HUES6 (cell line): ENCODE results near the gene PPM1E.

ENCODE experiments used
- H3K27ac ChIP-seq: 2 replicates; pipeline ENCODE4 v1.7.0; 2013; ENCODE audit warnings: low read depth, mild to moderate bottlenecking, low read length, inconsistent platforms
- H3K27me3 ChIP-seq: 2 replicates; pipeline ENCODE4 v1.6.1; 2013; ENCODE audit warnings: low read length; ENCODE audit not compliant: control insufficient read depth, insufficient read depth
- H3K36me3 ChIP-seq: 2 replicates; pipeline ENCODE4 v1.6.1; 2013; ENCODE audit warnings: low read length; ENCODE audit not compliant: control insufficient read depth, insufficient read depth
- H3K4me1 ChIP-seq: 2 replicates; pipeline ENCODE4 v1.6.1; 2013; ENCODE audit warnings: low read length; ENCODE audit not compliant: control insufficient read depth, insufficient read depth
- H3K4me3 ChIP-seq: 2 replicates; pipeline ENCODE4 v1.5.1; 2013; ENCODE audit warnings: low read depth, low read length
- H3K9ac ChIP-seq: one replicate; pipeline ENCODE4 v1.6.1; 2013; ENCODE audit warnings: mild to moderate bottlenecking, low read length
- H3K9me3 ChIP-seq: 2 replicates; pipeline ENCODE4 v1.6.1; 2013; ENCODE audit warnings: low read depth, low read length; ENCODE audit not compliant: control insufficient read depth, insufficient read depth

The PPM1E gene

DNA sequence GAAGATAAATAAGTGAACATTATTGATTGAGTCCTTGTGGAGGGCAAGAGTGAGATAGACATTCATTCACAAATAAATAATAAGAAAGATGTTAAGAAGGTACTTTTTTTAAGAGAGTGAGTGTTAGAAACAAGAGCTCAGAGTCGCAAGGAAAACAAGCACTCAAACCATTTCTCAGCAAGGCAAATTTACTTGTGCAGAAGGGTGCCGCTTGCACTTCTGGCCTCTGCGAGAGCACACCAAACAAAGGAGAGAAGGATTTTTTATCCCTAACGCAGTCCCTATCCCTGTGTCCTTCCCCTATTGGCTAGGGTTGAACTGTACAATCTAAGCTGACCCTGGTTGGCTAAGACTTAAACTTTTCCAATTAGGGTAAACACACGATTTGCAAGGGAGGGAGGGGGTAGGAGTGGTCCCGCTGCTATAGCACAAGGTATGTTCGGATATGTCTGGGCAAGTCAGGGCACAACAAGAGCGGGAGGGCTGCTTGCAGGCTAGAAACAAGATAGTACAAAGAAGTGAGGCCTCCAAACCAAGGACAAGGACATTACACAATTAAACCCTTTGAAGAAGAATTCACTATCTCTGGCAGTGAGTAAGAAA lies 156.2 kb downstream of the PPM1E start:
- H3K9ac ChIP-seq, result no peak overlapping the region
- no peaks in the 10 kb centered on the region for H3K27me3 ChIP-seq
- H3K9me3 ChIP-seq, result peaks cover 36% of the 10 kb centered on the region
- H3K36me3 ChIP-seq, result no peaks in the 10 kb centered on the region
- H3K4me3 ChIP-seq, result no peak overlapping the region
- H3K4me1 ChIP-seq, result no peaks in the 10 kb centered on the region
- H3K27ac ChIP-seq, result no peak overlapping the region

GRCh38 chr17:58913552-58913951 lies 157.9 kb downstream of the PPM1E start:
- H3K36me3 ChIP-seq, result no peaks in the 10 kb centered on the region
- H3K9me3 ChIP-seq, result peaks cover 36% of the 10 kb centered on the region
- H3K4me1 ChIP-seq, result peaks cover 11% of the 10 kb centered on the region; the same call in 1 of the 2 replicates
- H3K9ac ChIP-seq, result no peak overlapping the region
- H3K27ac ChIP-seq, result no peak overlapping the region
- H3K27me3 ChIP-seq, result no peaks in the 10 kb centered on the region
- H3K4me3 ChIP-seq, result no peak overlapping the region

DNA sequence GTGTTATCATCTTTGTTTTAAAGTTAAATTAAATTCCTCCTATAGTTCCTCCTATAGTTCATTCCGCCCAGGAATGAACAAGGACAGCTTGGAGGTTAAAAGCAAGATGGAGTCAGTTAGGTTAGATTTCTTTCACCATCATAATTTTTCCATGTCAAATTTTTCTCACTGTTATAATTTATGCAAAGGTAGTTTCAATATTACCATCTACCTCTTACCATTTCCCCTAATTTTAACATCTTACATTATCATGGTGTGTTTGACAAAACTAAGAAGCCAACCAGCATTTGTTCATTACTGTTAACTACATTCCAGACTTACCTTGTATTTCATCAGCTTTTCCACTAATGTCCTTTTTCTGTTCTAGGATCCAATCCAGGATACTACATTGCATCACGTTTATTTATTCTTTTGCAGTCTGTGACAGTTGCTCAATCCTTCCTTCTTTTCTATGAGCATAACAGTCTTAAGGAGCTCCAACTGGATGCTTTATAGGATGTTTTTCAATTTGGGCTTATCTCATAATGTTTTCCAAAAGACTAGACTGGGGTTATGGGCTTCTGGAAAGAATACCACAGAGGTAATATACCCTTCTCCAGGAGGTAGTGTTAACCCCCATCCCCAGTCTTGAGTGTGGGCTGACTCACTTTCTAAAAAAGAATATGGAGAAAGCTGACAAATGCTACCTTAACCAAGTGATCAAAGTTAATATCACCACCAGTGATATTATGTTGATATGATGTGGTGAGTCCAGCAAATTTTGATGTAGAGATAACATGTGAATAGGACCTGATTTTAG lies 158.5 kb downstream of the PPM1E start:
- H3K27ac ChIP-seq, result no peak overlapping the region
- peaks cover 35% of the 10 kb centered on the region for H3K9me3 ChIP-seq
- no peaks in the 10 kb centered on the region for H3K27me3 ChIP-seq
- H3K36me3 ChIP-seq, result no peaks in the 10 kb centered on the region
- no peak overlapping the region for H3K9ac ChIP-seq
- H3K4me1 ChIP-seq, result peaks cover 16% of the 10 kb centered on the region; the same call in 1 of the 2 replicates
- H3K4me3 ChIP-seq, result no peak overlapping the region

DNA sequence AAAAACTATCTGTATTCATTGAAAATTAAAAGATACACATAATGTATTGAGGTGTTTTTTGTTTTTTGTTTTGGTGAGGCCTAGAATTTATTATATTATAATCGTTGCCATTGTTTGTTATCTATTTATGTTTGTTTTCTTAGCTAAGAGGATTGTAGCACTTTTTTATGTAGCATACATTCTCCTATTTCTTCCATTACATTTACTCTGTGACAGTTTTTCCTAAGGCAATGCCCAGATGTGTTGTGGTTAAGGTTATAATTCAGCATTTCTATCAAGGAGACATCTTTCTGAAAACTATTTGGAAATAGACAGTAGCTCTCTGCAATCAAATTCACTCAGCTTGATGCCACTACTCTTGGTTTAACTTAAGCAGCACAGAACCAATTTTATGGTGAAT lies 161.6 kb downstream of the PPM1E start:
- no peak overlapping the region for H3K27ac ChIP-seq
- peaks cover 17% of the 10 kb centered on the region; the same call in 1 of the 2 replicates for H3K4me1 ChIP-seq
- H3K9me3 ChIP-seq, result peaks cover 10% of the 10 kb centered on the region
- H3K9ac ChIP-seq, result no peak overlapping the region
- no peaks in the 10 kb centered on the region for H3K36me3 ChIP-seq
- no peaks in the 10 kb centered on the region for H3K27me3 ChIP-seq
- H3K4me3 ChIP-seq, result no peak overlapping the region

DNA sequence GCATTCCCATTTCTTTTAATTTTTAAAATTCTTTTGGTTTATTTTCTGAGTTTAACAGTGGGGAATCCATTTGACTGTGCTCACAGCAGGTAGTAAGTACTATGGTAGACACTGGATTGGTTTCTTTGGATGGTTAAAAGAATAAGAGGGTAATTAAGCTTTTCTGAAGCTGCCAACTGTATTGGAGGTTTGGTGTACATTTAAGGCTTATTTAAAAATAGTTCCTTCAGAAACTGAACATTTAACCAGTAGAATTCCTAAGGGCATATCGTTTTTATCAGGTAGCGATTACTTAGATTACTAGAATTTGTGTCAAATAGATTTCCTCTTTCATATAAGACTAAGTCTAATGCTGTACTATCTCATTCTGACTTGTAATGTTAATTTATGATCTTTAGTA lies 162.4 kb downstream of the PPM1E start:
- H3K27me3 ChIP-seq, result no peaks in the 10 kb centered on the region
- no peak overlapping the region for H3K9ac ChIP-seq
- H3K4me1 ChIP-seq, result peaks cover 17% of the 10 kb centered on the region; the same call in 1 of the 2 replicates
- H3K4me3 ChIP-seq, result no peak overlapping the region
- no peaks in the 10 kb centered on the region for H3K36me3 ChIP-seq
- H3K27ac ChIP-seq, result no peak overlapping the region
- peaks cover 4% of the 10 kb centered on the region; the same call in 1 of the 2 replicates for H3K9me3 ChIP-seq

- Histone ChIP-seq H3K9me3 (peaks cover 3% of the 10 kb centered on the region; the same call in 1 of the 2 replicates), H3K27me3 (no peaks in the 10 kb centered on the region), H3K4me1 (peaks cover 17% of the 10 kb centered on the region; the same call in 1 of the 2 replicates), H3K36me3 (no peaks in the 10 kb centered on the region), H3K4me3 (no peak overlapping the region), H3K27ac (no peak overlapping the region), H3K9ac (no peak overlapping the region)
Measured at GRCh38 chr17:58918884-58919283, 163.2 kb downstream of the PPM1E start.

GRCh38 chr17:58920773-58921172 lies 165.1 kb downstream of the PPM1E start:
- Histone ChIP-seq H3K9me3 (peaks cover 3% of the 10 kb centered on the region; the same call in 1 of the 2 replicates), H3K27ac (no peak overlapping the region), H3K4me1 (peaks cover 17% of the 10 kb centered on the region; the same call in 1 of the 2 replicates), H3K27me3 (no peaks in the 10 kb centered on the region), H3K4me3 (no peak overlapping the region), H3K9ac (no peak overlapping the region), H3K36me3 (no peaks in the 10 kb centered on the region)

DNA sequence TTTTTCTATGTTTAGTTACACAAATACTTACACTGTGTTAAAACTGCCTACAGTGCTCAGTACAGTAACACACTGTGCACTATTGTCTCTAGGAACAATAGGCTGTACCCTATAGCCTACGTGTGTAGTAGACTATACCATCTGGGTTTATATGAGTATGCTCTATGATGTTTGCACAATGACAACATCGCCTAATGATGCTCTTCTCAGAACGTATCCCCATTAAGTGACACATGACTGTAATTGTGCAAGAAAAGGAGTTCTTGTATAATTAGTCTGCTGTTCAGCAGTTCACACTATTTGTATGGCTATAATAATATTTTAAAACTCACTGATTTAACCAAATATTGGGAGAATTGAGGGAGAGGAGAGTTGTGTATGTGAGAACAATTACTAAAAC lies 177.3 kb downstream of the PPM1E start:
- H3K9ac ChIP-seq, result no peak overlapping the region
- no peaks in the 10 kb centered on the region for H3K36me3 ChIP-seq
- no peaks in the 10 kb centered on the region for H3K9me3 ChIP-seq
- no peaks in the 10 kb centered on the region for H3K4me1 ChIP-seq
- no peaks in the 10 kb centered on the region for H3K27me3 ChIP-seq
- H3K4me3 ChIP-seq, result no peak overlapping the region
- H3K27ac ChIP-seq, result no peak overlapping the region

DNA sequence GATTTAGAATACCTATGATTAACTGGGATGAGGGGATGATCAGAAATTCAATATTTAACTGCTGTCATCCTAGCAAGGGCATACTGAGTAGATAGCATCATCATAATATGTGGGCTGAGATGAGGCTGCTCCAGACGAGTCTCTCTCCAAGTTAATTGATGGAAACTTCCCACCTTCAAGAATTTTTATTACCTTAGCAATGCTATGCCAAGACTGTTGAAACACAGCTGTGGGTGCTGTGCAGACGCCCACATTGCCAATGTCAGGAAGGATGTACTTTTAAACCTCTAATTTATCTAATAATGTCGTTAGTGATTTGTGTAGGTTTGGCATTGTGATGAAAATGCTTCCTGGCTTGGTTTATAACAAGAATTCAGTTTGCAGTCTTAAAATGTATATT lies 180.6 kb downstream of the PPM1E start:
- Histone ChIP-seq H3K4me3 (no peak overlapping the region), H3K27me3 (no peaks in the 10 kb centered on the region), H3K9ac (no peak overlapping the region), H3K27ac (no peak overlapping the region), H3K4me1 (no peaks in the 10 kb centered on the region), H3K36me3 (no peaks in the 10 kb centered on the region), H3K9me3 (no peaks in the 10 kb centered on the region)

DNA sequence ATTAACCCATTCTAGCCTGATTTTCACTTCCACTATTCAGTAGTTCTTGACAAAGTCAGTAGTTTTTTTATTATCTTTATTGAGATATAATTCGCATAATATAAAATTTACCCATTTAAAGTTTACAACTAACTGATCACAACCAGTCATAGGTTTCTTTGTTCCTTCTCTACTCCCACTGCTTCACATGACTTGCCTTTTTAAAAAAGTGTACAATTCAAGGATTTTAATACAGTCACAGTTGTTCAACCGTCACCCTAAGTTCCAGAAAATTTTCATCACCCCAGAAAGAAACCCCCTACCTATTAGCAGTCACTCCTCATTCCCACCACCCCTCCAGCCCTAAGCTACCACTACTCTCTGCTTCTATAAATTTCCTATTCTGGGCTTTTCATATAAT lies 188.5 kb downstream of the PPM1E start:
- Histone ChIP-seq H3K36me3 (no peaks in the 10 kb centered on the region), H3K9me3 (0 out of 2 replicates have a peak, but pooled peaks cover 4% of the 10 kb centered on the region), H3K27ac (no peak overlapping the region), H3K4me1 (no peaks in the 10 kb centered on the region), H3K9ac (no peak overlapping the region), H3K27me3 (no peaks in the 10 kb centered on the region), H3K4me3 (no peak overlapping the region)

GRCh38 chr17:58947411-58947810 lies 191.8 kb downstream of the PPM1E start:
- Histone ChIP-seq H3K27ac (no peak overlapping the region), H3K27me3 (no peaks in the 10 kb centered on the region), H3K36me3 (no peaks in the 10 kb centered on the region), H3K4me1 (no peaks in the 10 kb centered on the region), H3K9me3 (peaks cover 15% of the 10 kb centered on the region), H3K9ac (no peak overlapping the region), H3K4me3 (no peak overlapping the region)
